D721Med (cell line): Measurements from ENCODE around the gene HPGDS.

ENCODE experiments used
- DNase-seq: peaks from one replicate; pipeline ENCODE4 v3.0.0; 2011; ENCODE audit warnings: low spot score; ENCODE audit not compliant: insufficient read length
- FAIRE-seq: peaks from 2 replicates; lab custom pipeline; 2011; peaks lifted over from hg19 to GRCh38; lab: Jason Lieb, UNC
- CTCF ChIP-seq: IDR thresholded peaks from 2 replicates; pipeline ENCODE4 v1.5.1; 2012; ENCODE audit warnings: mild to moderate bottlenecking, control low read depth; ENCODE audit not compliant: insufficient read depth; ENCODE audit errors: missing control alignments

Gene HPGDS

GRCh38 chr4:94357624-94358023, 15.0 kb upstream of the HPGDS start:
- DNase-seq (no peak), FAIRE-seq (no peak)
- TF ChIP-seq CTCF, result no peak

- no peak for TF ChIP-seq CTCF
- FAIRE-seq, result no peak
- DNase-seq, result no peak
Observed at GRCh38 chr4:94356444-94356843, 13.8 kb upstream of the HPGDS start.

GRCh38 chr4:94354474-94354896, 11.8 kb upstream of the HPGDS start:
- FAIRE-seq, result no peak
- no peak for DNase-seq
- no peak for TF ChIP-seq CTCF

- DNase-seq, result no peak
- no peak for TF ChIP-seq CTCF
- no peak for FAIRE-seq
Observed at GRCh38 chr4:94352996-94353395, 10.4 kb upstream of the HPGDS start.

GRCh38 chr4:94352163-94352562, 9.5 kb upstream of the HPGDS start:
- FAIRE-seq, result no peak
- no peak for TF ChIP-seq CTCF
- no peak for DNase-seq

- FAIRE-seq, result no peak
- DNase-seq, result no peak
- TF ChIP-seq CTCF, result no peak
Observed at GRCh38 chr4:94351319-94351718, 8.7 kb upstream of the HPGDS start.

GRCh38 chr4:94350095-94350494, 7.5 kb upstream of the HPGDS start:
- no peak for TF ChIP-seq CTCF
- DNase-seq (no peak), FAIRE-seq (no peak)
